Neural progenitor cell (in vitro differentiated cells): ENCODE results near the gene LIN7C. TPM values are rescaled to one million over a fixed set of nuclear protein-coding genes. Genes with fewer than 3 reads are reported as not detected.
A peak's percentile ranks its signal among the peaks of the same experiment; 100 is the strongest.

Source experiments
- DNase-seq: peaks from one replicate; pipeline ENCODE4 v3.0.0-alpha.2; 2016; ENCODE audit warnings: low spot score
- H2AFZ ChIP-seq: fragments of 200-600 bp; sonication (generic); replicated peaks from 2 replicates; pipeline ENCODE4 v1.6.1; 2016; ENCODE audit warnings: antibody characterized with exemption
- H3F3A ChIP-seq: fragments of 200-600 bp; sonication (generic); 2 replicates; pipeline ENCODE4 v1.6.1; 2016; ENCODE audit warnings: antibody characterized with exemption, low read depth
- H3K27ac ChIP-seq: fragments of 200-600 bp; sonication (generic); 2 replicates; pipeline ENCODE4 v1.5.1; 2016; ENCODE audit warnings: mild to moderate bottlenecking
- H3K27me3 ChIP-seq: fragments of 200-600 bp; sonication (generic); 2 replicates; pipeline ENCODE4 v1.6.1; 2016; ENCODE audit warnings: mild to moderate bottlenecking, moderate library complexity
- H3K36me3 ChIP-seq: fragments of 200-600 bp; sonication (generic); 2 replicates; pipeline ENCODE4 v1.5.1; 2016
- H3K4me1 ChIP-seq: fragments of 200-600 bp; sonication (generic); 2 replicates; pipeline ENCODE4 v1.6.1; 2016; ENCODE audit warnings: mixed run types
- H3K4me2 ChIP-seq: fragments of 200-600 bp; sonication (generic); 2 replicates; pipeline ENCODE4 v1.6.1; 2016
- H3K4me3 ChIP-seq: fragments of 200-600 bp; sonication (generic); 2 replicates; pipeline ENCODE4 v1.5.1; 2016
- H3K79me2 ChIP-seq: fragments of 200-600 bp; sonication (generic); 2 replicates; pipeline ENCODE4 v1.6.1; 2016; ENCODE audit warnings: low read depth
- H3K9ac ChIP-seq: fragments of 200-600 bp; sonication (generic); 2 replicates; pipeline ENCODE4 v1.6.1; 2016
- H3K9me3 ChIP-seq: fragments of 200-600 bp; sonication (generic); 2 replicates; pipeline ENCODE4 v1.5.1; 2016; ENCODE audit warnings: low read depth
- H4K20me1 ChIP-seq: fragments of 200-600 bp; sonication (generic); 2 replicates; pipeline ENCODE4 v1.6.1; 2016; ENCODE audit warnings: low read depth
- H3K27ac Mint-ChIP-seq: 3 replicates; pipeline ENCODE4 v1.8.0; 2021; ENCODE audit warnings: mixed read lengths
- H3K27me3 Mint-ChIP-seq: 2 replicates; pipeline ENCODE4 v1.8.0; 2022; ENCODE audit warnings: low read depth, mild to moderate bottlenecking, inconsistent platforms, moderate library complexity, mixed read lengths; ENCODE audit not compliant: insufficient read depth
- H3K36me3 Mint-ChIP-seq: 3 replicates; pipeline ENCODE4 v1.8.0; 2021; ENCODE audit warnings: mixed read lengths
- H3K4me1 Mint-ChIP-seq: 3 replicates; pipeline ENCODE4 v1.8.0; 2021; ENCODE audit warnings: mixed read lengths
- H3K4me3 Mint-ChIP-seq: 3 replicates; pipeline ENCODE4 v1.8.0; 2021; ENCODE audit warnings: mild to moderate bottlenecking, moderate library complexity, mixed read lengths
- H3K9me3 Mint-ChIP-seq: 3 replicates; pipeline ENCODE4 v1.8.0; 2020; ENCODE audit warnings: mixed read lengths
- EZH2 ChIP-seq: fragments of 200-600 bp; sonication (generic); IDR thresholded peaks from 2 replicates; pipeline ENCODE4 v1.6.1; 2017; ENCODE audit warnings: antibody characterized with exemption, mild to moderate bottlenecking, moderate library complexity
- EZH2phosphoT487 ChIP-seq: fragments of 200-600 bp; sonication (generic); IDR thresholded peaks from 2 replicates; pipeline ENCODE4 v1.6.1; 2017; ENCODE audit warnings: antibody characterized with exemption
- total RNA-seq: library from RNA; depleted of rRNA; stranded (reverse); fragments of >200 nt; gene quantifications from 2 replicates; pipeline ENCODE4 v1.2.3, GENCODE V29; 2015; ENCODE audit warnings: low replicate concordance
- TF ChIP-seq, protein P1 (sequence below): fragments of 200-600 bp; sonication (generic); IDR thresholded peaks from 2 replicates; pipeline ENCODE4 v1.5.1; 2017; ENCODE audit warnings: antibody characterized with exemption, mild to moderate bottlenecking

Gene LIN7C
- total RNA-seq, 1 donor from 2014 or later: 82.1 TPM

DNA sequence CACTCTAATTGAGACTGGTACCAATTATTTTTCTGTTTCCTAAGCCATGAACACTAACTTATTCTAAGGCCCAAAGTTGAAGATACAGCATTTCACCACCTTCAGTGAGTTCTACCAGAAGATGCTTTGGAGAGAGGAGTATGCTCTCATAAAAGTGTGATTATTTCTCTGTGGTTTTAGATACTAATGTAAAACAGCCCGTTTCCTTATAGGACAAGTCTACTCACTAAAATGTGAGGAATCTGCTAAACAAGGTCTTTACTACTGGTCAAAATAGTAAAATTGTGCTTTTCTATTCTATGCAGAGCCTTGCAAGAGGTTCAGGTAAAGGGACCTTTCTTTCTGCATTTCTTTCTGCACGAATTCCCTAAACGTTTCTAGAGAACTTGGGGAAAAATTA lies 36.4 kb downstream of the LIN7C start:
- Histone ChIP-seq H3K36me3 (no peaks in the 10 kb centered on the region), H3K79me2 (peaks cover 89% of the 10 kb centered on the region), H3F3A (peaks cover 23% of the 10 kb centered on the region), H3K9ac (peak overlapping the region; percentile 54), H4K20me1 (peaks cover 66% of the 10 kb centered on the region), H2AFZ (no peak overlapping the region), H3K9me3 (no peaks in the 10 kb centered on the region), H3K27me3 (no peaks in the 10 kb centered on the region), H3K4me1 (peaks cover 41% of the 10 kb centered on the region), H3K4me2 (peak overlapping the region; percentile 95), H3K27ac (peak overlapping the region; percentile 8), H3K4me3 (peak overlapping the region; percentile 85)
- no peak for TF ChIP-seq EZH2phosphoT487
- no peak for TF ChIP-seq EZH2
- TF ChIP-seq, protein P1, sequence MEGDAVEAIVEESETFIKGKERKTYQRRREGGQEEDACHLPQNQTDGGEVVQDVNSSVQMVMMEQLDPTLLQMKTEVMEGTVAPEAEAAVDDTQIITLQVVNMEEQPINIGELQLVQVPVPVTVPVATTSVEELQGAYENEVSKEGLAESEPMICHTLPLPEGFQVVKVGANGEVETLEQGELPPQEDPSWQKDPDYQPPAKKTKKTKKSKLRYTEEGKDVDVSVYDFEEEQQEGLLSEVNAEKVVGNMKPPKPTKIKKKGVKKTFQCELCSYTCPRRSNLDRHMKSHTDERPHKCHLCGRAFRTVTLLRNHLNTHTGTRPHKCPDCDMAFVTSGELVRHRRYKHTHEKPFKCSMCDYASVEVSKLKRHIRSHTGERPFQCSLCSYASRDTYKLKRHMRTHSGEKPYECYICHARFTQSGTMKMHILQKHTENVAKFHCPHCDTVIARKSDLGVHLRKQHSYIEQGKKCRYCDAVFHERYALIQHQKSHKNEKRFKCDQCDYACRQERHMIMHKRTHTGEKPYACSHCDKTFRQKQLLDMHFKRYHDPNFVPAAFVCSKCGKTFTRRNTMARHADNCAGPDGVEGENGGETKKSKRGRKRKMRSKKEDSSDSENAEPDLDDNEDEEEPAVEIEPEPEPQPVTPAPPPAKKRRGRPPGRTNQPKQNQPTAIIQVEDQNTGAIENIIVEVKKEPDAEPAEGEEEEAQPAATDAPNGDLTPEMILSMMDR: no peak
- DNase-seq: no peak
- H3K27me3 Mint-ChIP-seq: peaks cover 20% of the 10 kb centered on the region
- H3K27ac Mint-ChIP-seq: no peak overlapping the region
- peaks cover 3% of the 10 kb centered on the region for H3K9me3 Mint-ChIP-seq
- H3K4me3 Mint-ChIP-seq: peak overlapping the region; percentile 86
- H3K36me3 Mint-ChIP-seq: peaks cover 2% of the 10 kb centered on the region
- peaks cover 59% of the 10 kb centered on the region for H3K4me1 Mint-ChIP-seq

DNA sequence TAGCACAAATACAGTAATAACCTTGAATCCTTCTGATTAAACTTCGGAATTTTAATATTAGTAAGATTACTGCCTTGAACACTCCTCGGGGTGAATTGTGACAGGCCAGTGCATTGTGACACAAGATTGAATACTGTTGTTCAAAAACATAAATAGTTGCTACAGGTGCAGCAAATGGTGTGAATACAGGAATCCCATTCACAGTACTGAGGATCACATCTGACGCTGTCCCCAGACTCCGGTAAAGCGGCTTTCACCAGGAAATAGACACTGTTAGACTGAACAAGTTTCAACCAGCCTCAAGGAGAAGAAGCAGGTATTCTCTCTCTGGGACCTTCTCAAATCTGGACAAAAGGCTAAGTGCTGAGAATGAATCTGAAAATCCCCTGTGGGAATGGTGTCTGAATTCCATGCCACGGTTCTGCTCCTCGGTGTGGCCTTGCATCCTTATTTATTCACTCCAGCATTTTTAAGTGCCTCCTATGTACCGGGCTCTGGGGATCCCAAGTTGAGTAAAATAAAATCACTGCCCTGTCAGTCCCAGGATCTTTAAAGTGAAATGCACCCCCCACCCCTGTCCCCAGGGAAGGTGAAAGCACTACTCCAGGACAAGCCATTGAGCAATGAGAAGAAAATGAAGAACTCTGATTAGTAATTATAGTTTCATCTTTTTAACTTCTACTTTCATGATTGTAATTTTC lies 37.4 kb downstream of the LIN7C start:
- H3K27me3 ChIP-seq: no peaks in the 10 kb centered on the region
- H3K36me3 Mint-ChIP-seq: peaks cover 2% of the 10 kb centered on the region
- no peaks in the 10 kb centered on the region for H3K9me3 ChIP-seq
- no peak for TF ChIP-seq EZH2phosphoT487
- no peak for TF ChIP-seq EZH2
- TF ChIP-seq, protein P1: no peak
- H3K27ac ChIP-seq: peak overlapping the region; percentile 8
- peak overlapping the region; percentile 54 for H3K9ac ChIP-seq
- H2AFZ ChIP-seq: no peak overlapping the region
- H3K4me2 ChIP-seq: peak overlapping the region; percentile 95
- H3F3A ChIP-seq: peaks cover 23% of the 10 kb centered on the region
- H3K27me3 Mint-ChIP-seq: peaks cover 20% of the 10 kb centered on the region
- H3K4me1 Mint-ChIP-seq: peaks cover 69% of the 10 kb centered on the region
- H3K79me2 ChIP-seq: peaks cover 95% of the 10 kb centered on the region
- no peaks in the 10 kb centered on the region for H3K36me3 ChIP-seq
- H3K27ac Mint-ChIP-seq: no peak overlapping the region
- H3K4me3 ChIP-seq: peak overlapping the region; percentile 85
- H4K20me1 ChIP-seq: peaks cover 77% of the 10 kb centered on the region
- peak; percentile 36 for DNase-seq
- H3K4me1 ChIP-seq: peaks cover 51% of the 10 kb centered on the region
- peak overlapping the region; percentile 86 for H3K4me3 Mint-ChIP-seq
- peaks cover 3% of the 10 kb centered on the region for H3K9me3 Mint-ChIP-seq

DNA sequence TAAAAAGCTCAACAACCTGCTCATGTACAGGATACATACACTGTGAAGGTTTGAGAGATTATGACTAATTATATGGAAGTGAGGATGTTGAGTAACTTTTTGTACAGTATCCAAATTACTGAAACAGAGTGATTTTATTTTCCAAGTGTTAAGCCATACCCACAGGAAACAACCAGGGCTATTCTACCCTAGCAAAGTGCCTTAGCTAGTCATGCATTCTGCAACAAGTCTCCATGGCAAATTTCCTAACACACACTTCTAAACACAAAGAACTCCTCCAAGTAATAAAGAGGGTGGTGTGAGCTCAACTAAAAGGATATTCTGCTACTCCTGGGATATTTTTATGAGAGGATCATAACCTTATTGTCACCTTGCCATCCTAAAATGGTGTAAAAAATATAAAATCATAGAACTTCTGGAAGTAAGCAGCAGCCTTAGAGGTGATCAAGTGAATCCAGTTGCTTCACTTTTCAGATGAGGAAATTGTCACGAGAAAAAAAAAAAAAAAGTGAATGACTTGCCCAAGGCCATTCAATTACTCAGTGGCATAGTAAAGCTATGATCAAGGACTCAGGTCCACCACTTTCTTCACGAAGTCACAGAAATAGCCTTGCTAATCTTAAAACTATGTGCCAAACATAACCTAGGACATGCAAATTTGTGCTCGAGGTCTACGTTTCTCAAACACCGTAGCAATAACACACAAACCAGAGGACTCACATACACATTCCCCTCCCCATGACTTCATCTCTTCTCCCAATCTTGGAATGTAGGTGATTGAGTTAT lies 38.2 kb downstream of the LIN7C start:
- Histone ChIP-seq H3F3A (peaks cover 19% of the 10 kb centered on the region), H3K9ac (peak overlapping the region; percentile 54), H3K27me3 (no peaks in the 10 kb centered on the region), H3K4me2 (peak overlapping the region; percentile 95), H3K4me1 (peaks cover 54% of the 10 kb centered on the region), H3K4me3 (peak overlapping the region; percentile 85), H3K9me3 (no peaks in the 10 kb centered on the region), H4K20me1 (peaks cover 84% of the 10 kb centered on the region), H3K36me3 (no peaks in the 10 kb centered on the region), H3K79me2 (peaks cover 96% of the 10 kb centered on the region), H3K27ac (peak overlapping the region; percentile 19), H2AFZ (no peak overlapping the region)
- Mint-ChIP-seq H3K27ac (no peak overlapping the region), H3K4me3 (peak overlapping the region; percentile 86), H3K9me3 (peaks cover 3% of the 10 kb centered on the region), H3K4me1 (peaks cover 70% of the 10 kb centered on the region), H3K36me3 (peaks cover 2% of the 10 kb centered on the region), H3K27me3 (peaks cover 19% of the 10 kb centered on the region)
- TF ChIP-seq, protein P1: no peak
- TF ChIP-seq EZH2phosphoT487 (no peak), EZH2 (no peak)
- no peak for DNase-seq
